ENCODE results near the gene HSDL2.
"Not testable (repeated sequence)": the region's sequence is repeated elsewhere in the genome, so short reads cannot be mapped to it uniquely, and the experiment has no call there.

The HSDL2 gene

DNA sequence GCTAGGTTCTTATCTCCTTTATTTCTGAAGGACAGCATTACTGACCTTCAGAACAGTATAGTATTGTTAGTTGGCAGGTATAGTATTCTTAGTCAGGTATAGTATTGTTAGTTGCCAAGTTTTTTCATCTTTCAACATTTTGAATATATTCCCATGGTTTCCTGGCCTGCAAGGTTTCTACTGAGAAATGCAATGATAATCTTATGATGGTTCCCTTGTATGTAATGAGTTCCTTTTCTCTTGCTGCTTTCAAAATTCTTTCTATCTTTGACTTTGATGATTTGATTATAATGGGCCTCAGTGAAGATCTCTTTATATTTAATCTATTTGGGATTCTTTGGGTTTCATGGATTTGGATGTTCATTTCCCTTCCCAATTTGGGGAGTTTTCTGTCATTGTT, 12.4 kb upstream of the HSDL2 start:
- DNase-seq: no peak

DNA sequence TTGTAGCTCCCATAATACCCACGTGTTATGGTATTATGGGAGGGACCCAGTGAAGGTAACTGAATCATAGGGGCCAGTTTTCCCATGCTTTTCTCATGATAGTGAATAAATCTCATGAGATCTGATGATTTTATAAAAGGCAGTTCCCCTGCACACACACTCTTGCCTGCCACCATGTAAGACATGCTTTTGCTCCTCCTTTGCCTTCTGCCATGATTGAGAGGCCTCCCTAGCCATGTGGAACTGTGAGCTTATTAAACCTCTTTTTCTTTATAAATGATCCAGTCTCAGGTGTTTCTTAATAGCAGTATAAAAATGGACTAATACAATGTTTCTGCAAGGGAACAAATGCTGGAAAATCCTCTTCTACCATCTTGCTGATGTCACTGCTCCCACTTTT, 10.1 kb upstream of the HSDL2 start:
- DNase-seq: no peak

GRCh38 chr9:112371060-112371459, 8.8 kb upstream of the HSDL2 start:
- no peak for DNase-seq

GRCh38 chr9:112373666-112374065, 6.2 kb upstream of the HSDL2 start:
- DNase-seq: not testable (repeated sequence)

DNA sequence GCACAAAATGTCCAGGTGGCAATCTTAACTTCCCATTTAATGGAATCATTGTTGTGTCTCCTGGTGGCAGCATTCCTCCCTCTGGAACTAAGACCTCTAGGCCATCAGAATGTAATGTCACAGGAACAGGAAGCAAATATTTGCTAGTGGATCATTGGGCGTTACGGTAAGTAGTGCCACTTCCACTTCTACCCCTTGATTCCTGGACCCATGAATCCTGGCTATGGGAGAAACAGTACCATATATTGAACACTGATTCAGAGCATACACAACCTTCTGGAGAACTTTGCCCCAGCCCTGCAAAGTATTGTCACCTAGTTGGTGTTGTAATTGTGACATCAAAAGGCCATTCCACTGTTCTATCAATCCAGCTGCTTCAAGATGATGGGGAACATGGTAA, 5.7 kb upstream of the HSDL2 start:
- not testable (repeated sequence) for DNase-seq

- no peak for DNase-seq
Measured at GRCh38 chr9:112375361-112375760, 4.5 kb upstream of the HSDL2 start.

DNA sequence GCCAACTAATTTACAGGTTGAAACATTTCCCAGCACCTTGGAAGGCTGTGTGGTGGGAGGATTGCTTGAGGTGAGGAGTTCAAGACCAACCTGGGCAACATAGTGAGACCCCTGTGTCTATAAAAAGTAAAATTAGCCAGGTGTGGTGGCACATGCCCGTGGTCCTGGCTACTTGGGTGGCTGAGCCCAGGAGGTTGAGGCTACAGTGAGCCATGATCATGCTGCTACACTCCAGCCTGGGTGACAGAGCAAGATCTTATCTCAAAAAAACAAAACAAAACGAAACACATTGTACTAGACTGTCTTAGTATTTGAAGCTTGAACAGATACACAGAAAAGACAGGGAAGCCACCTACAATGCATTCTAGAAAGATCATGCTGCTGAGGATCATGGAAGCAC, 2.8 kb upstream of the HSDL2 start:
- no peak for DNase-seq

GRCh38 chr9:112377684-112378327, 2.1 kb upstream of the HSDL2 start:
- no peak for DNase-seq

GRCh38 chr9:112378328-112379176, 1.4 kb upstream of the HSDL2 start:
- DNase-seq: no peak

DNA sequence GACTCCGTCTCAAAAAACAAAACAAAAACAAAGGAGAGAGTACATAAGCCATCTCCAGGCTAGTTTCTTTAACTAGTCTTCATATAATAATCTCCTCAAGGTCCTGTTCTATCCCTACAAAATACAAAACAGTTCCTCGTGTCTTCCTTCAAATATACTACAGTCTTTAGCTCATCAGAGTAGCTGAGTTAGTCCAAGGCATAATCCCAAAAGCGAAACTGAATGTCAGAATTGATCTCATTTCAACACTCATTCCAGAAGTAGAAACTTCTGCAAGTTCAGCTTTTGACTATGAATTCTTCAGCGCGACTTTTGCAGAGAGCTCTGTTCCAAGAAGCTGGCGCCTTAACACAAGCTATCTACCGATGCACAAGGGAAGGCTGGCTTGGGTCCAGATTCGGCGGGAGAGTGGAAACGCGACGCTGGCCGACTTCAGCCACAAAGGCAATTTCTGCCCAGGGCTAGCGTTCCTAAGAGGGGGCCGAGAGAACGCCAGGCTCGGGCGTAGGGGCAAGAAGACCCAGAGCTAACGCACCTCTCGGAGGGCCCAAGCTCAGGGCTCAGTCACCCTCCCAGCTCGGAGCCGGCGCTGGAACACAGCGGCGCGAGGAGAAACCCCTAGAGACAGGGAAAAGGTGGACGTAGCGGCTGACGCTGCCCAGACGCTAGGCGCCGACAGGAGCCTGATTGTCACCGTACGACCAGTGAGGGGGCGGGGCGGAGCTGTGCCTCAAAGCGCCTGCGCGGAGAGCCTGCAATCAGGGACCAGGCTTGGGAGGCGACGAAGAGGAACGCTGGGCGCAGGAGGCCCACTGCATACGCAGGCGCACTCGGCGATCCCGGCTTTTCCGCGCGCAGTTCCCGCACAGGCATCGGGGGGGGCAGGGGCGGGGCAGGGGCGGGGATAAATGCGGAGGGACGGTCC, 469 bp upstream of the HSDL2 start:
- DNase-seq: peak; percentile 97

DNA sequence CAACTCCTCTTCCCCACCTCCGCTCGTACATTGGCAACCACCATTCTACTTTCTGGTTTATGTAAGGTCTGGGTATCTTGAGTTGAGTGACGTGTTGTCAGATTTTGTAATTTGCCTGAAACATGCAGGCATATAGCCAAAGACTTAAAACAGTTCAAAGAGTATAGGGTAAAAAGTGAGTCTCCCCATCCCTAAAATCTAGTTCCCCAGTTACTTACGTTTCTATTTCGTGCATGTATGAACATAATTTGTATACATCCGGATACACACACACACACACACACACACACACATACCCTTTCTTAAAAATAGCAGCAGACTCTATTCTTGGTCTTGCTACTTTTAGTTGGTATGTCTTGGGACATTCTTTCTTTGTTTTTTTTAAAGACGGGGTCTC, 915 bp downstream of the HSDL2 start:
- no peak for DNase-seq

DNA sequence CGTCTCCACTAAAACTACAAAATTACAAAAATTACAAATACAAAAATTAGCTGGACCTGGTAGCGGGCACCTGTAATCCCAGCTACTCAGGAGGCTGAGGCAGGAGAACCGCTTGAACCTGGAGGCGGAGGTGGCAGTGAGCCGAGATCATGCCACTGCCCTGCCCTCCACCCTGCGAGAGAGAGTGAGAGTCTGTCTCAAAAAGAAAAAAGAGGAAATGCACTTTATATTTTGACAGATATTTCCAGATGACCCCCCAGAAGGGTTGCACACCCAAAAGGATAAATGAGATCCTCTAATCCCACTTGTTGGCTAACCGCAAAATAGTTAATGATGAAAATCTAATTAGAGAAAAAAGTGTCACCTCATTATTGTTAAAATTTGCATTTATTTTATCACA, 2.2 kb downstream of the HSDL2 start:
- no peak for DNase-seq

DNA sequence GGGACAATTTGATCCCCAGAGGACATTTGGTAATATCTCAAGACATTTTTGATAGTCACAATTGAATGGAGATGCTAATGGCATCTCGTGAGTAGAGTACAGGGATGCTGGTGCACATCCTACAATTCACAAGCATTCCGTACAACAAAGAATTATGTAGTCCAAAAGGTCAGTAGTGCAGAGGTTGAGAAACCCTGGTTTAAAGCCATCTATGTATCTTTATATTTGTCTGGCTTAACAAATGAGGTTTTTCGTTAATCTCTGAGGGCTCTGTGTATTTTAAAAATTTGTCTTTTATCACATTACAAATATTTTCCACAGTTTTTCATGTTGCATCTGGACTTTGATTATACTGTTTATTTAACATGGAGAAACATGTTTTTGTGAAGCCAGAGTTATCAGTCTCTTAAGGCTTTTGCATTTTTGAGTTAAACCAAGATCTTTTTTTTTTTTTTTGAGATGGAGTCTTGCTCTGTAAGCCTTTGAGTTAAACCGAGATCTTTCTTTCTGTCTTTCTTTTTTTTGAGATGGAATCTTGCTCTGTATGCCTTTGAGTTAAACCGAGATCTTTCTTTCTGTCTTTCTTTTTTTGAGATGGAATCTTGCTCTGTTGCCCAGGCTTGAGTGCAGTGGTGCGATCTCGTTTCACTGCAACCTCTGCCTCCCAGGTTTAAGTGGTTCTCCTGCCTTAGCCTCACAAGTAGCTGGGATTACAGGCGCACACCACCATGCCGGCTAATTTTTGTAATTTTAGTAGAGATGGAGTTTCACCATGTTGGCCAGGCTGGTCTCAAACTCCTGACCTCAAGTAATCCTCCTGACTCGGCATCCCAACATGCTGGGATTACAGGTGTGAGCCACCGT, 2.8 kb downstream of the HSDL2 start:
- DNase-seq: no peak

DNA sequence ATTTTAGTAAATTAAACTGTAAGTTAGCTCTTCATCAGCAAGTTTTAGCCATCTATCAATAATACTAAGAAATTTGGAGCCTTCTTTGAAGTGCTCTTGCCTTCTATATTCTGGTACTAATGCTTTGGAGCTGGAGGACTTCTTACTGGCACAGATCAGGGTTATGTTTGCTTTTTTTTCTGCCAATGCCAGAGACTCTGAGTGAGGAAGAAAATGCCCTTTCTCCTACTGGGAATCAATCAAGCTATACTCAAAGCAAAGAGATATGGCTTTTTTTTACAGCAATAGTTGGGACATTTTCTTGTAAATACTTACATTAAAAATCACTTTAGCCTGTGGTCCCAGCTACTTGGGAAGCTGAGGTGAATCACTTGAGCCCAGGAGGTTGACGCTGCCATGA, 4.3 kb downstream of the HSDL2 start:
- no peak for DNase-seq

- DNase-seq: no peak
Measured at GRCh38 chr9:112384690-112385089, 4.8 kb downstream of the HSDL2 start.

DNA sequence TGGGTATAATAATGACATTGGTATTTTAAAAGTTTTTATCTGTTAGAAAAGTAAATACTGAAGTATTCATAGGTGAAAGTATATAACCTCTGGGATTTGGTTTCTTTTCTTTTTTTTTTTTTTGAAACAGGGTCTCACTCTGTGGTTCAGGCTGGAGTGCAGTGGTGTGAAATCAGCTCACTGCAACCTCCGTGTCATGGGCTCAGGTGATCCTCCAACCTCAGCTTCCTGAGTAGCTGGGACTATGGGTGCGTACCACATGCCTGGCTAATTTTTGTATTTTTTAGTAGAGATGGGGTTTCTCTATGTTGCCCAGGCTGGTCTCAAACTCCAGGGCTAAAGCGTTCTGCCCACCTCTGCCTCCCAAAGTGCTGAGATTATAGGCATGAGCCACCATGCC, 7.2 kb downstream of the HSDL2 start:
- DNase-seq: no peak

- DNase-seq: not testable (repeated sequence)
Measured at GRCh38 chr9:112389897-112390296, 10.0 kb downstream of the HSDL2 start.

- not testable (repeated sequence) for DNase-seq
Measured at GRCh38 chr9:112391936-112392560, 12.1 kb downstream of the HSDL2 start.

GRCh38 chr9:112393146-112393545, 13.2 kb downstream of the HSDL2 start:
- DNase-seq: not testable (repeated sequence)

- no peak for DNase-seq
Measured at GRCh38 chr9:112396416-112396815, 16.5 kb downstream of the HSDL2 start.

- DNase-seq: no peak
Measured at GRCh38 chr9:112396872-112397271, 17.0 kb downstream of the HSDL2 start.

Data from T1000 (cell line).